ENCODE measurements around the gene FAM98A.

Gene FAM98A

GRCh38 chr2:33599175-33599942, at the start of gene FAM98A:
TSS of gene FAM98A (minus strand) at chr2:33599299. CDS start at chr2:33599221, 78 bp downstream.
- DNase-seq, result peak; percentile 96

GRCh38 chr2:33645861-33646260, 46.8 kb upstream of the FAM98A start:
- DNase-seq, result no peak

GRCh38 chr2:33644215-33644614, 45.1 kb upstream of the FAM98A start:
- no peak for DNase-seq

GRCh38 chr2:33636001-33636400, 36.9 kb upstream of the FAM98A start:
- no peak for DNase-seq

GRCh38 chr2:33634261-33634910, 35.3 kb upstream of the FAM98A start:
- DNase-seq, result no peak

- DNase-seq, result no peak
Observed at GRCh38 chr2:33633315-33633714, 34.2 kb upstream of the FAM98A start.

- peak; percentile 3 for DNase-seq
Observed at GRCh38 chr2:33632831-33633230, 33.7 kb upstream of the FAM98A start.

GRCh38 chr2:33628031-33628827, 29.1 kb upstream of the FAM98A start:
- no peak for DNase-seq

- DNase-seq, result no peak
Observed at GRCh38 chr2:33619028-33619427, 19.9 kb upstream of the FAM98A start.

- DNase-seq, result no peak
Observed at GRCh38 chr2:33617989-33618388, 18.9 kb upstream of the FAM98A start.

GRCh38 chr2:33617401-33617800, 18.3 kb upstream of the FAM98A start:
- no peak for DNase-seq

- no peak for DNase-seq
Observed at GRCh38 chr2:33616873-33617272, 17.8 kb upstream of the FAM98A start.

GRCh38 chr2:33614190-33614589, 15.1 kb upstream of the FAM98A start:
- DNase-seq, result no peak

GRCh38 chr2:33607905-33608304, 8.8 kb upstream of the FAM98A start:
- no peak for DNase-seq

GRCh38 chr2:33607251-33607721, 8.2 kb upstream of the FAM98A start:
- DNase-seq, result peak; percentile 24

GRCh38 chr2:33606622-33607021, 7.5 kb upstream of the FAM98A start:
- DNase-seq, result no peak

- DNase-seq, result no peak
Observed at GRCh38 chr2:33606100-33606499, 7.0 kb upstream of the FAM98A start.

GRCh38 chr2:33605056-33605455, 6.0 kb upstream of the FAM98A start:
- DNase-seq, result no peak

- DNase-seq, result no peak
Observed at GRCh38 chr2:33603416-33603815, 4.3 kb upstream of the FAM98A start.

- no peak for DNase-seq
Observed at GRCh38 chr2:33602201-33602830, 3.2 kb upstream of the FAM98A start.

- no peak for DNase-seq
Observed at GRCh38 chr2:33599943-33600192, 769 bp upstream of the FAM98A start.

- peak; percentile 46 for DNase-seq
Observed at GRCh38 chr2:33598561-33599174, 431 bp downstream of the FAM98A start.

GRCh38 chr2:33597026-33597425, 2.1 kb downstream of the FAM98A start:
- DNase-seq, result no peak

All from NCI-H69 (cell line).